Kidney (tissue), 22 donors: ENCODE measurements around the gene CSNK1D. TPM values are rescaled to one million over a fixed set of nuclear protein-coding genes. Genes with fewer than 3 reads are reported as not detected.
A peak's percentile ranks its signal among the peaks of the same experiment; 100 is the strongest.

ENCODE experiments used
- DNase-seq, 5 donors: peaks; one replicate each; pipeline ENCODE4 v3.0.0-alpha.2; 2013 to 2020
- FAIRE-seq: peaks from 2 replicates; lab custom pipeline; 2012; peaks lifted over from hg19 to GRCh38; lab: Jason Lieb, UNC
- H3K27ac ChIP-seq, 2 donors: one replicate each; pipeline ENCODE4 v1.7.0; 2013; ENCODE audit warnings: low read depth in 2 of 2, low read length in 2 of 2, inconsistent platforms in 1 of 2
- H3K27me3 ChIP-seq: one replicate; pipeline ENCODE4 v1.7.1; 2013; ENCODE audit warnings: low read length, inconsistent platforms; ENCODE audit not compliant: control insufficient read depth, insufficient read depth
- H3K36me3 ChIP-seq, 3 donors: one replicate each; pipeline versions ENCODE4 v1.7.0 to v1.7.1; 2013; ENCODE audit warnings: low read length in 3 of 3, control low read depth in 1 of 3, inconsistent platforms in 1 of 3; ENCODE audit not compliant: insufficient read depth in 3 of 3, control insufficient read depth in 2 of 3
- H3K4me1 ChIP-seq, 3 donors: one replicate each; pipeline versions ENCODE4 v1.7.0 to v1.7.1; 2013; ENCODE audit warnings: low read length in 3 of 3, inconsistent platforms in 1 of 3, low read depth in 1 of 3; ENCODE audit not compliant: control insufficient read depth in 2 of 3, insufficient read depth in 2 of 3
- H3K4me3 ChIP-seq, 3 donors: one replicate each; pipeline versions ENCODE4 v1.7.0 to v1.8.1; 2013; ENCODE audit warnings: low read length in 3 of 3, control low read depth in 1 of 3, inconsistent platforms in 1 of 3
- H3K9ac ChIP-seq, 3 donors: one replicate each; pipeline versions ENCODE4 v1.7.0 to v1.7.1; 2013; ENCODE audit warnings: low read length in 3 of 3, control low read depth in 1 of 3, inconsistent platforms in 1 of 3
- H3K9me3 ChIP-seq, 3 donors: one replicate each; pipeline versions ENCODE4 v1.7.0 to v1.7.1; 2013; ENCODE audit warnings: low read length in 3 of 3, control low read depth in 1 of 3, inconsistent platforms in 1 of 3; ENCODE audit not compliant: control insufficient read depth in 2 of 3, insufficient read depth in 1 of 3
- intact Hi-C: fragments of 100-400 bp; cut with DNase I; formaldehyde crosslinking; loops from one replicate; pipeline ENCODE4 v1.11.1; 2022
- long read RNA-seq, 10 donors: library from polyadenylated mRNA in 1 of 10; unstranded in 1 of 10; transcript quantifications; one replicate each; pipeline ENCODE4 v2.0.0 and lab custom pipeline, GENCODE V29; 2021 to 2026
- polyA plus RNA-seq: library from polyadenylated mRNA; stranded (reverse); fragments of 350-450 nt; fragmentation: Illumina TruSeq; extraction: RNeasy Lipid Tissue Mini Kit (QIAGEN cat#74804); gene quantifications from one replicate; pipeline ENCODE4 v1.2.3, GENCODE V29; 2014; ENCODE audit warnings: low read depth, low replicate concordance; ENCODE audit not compliant: insufficient read depth
- total RNA-seq: library from RNA; stranded (reverse); fragmentation: NEBNext Ultra II Directional; extraction: Animal tissue kit (Norgen Biotek cat#: 25700); gene quantifications from one replicate; pipeline ENCODE4 v1.2.1, GENCODE V29; 2021
- TF ChIP-seq, protein P1 (sequence below): IDR thresholded peaks from 3 replicates; pipeline ENCODE4 v1.5.1; 2012; ENCODE audit warnings: mild to moderate bottlenecking, moderate library complexity, borderline replicate concordance; ENCODE audit not compliant: insufficient read depth; ENCODE audit errors: extremely low read depth
- donor health status: control.
- donor health status: control.
- donor health status: control.
- donor health status: control.
- donor health status: control.
- donor health status: DM: yes; HTN: yes; CAD: no.
- donor health status: Normal renal cell carcinoma (clear cell type).

Gene CSNK1D
- total RNA-seq: 160 TPM
- 69.7 TPM for polyA plus RNA-seq
- long read RNA-seq, donor 1, transcript CSNK1D-203 (10 exons, 2,047 nt): major isoform, 11 of 21 reads
- long read RNA-seq, donor 1, partial matches to known transcripts: 0 of 21 reads
- long read RNA-seq, donor 1, other reads (novel, unspliced or antisense): 0 of 21 reads
- long read RNA-seq, donor 2, partial matches to known transcripts: 0 of 9 reads
- long read RNA-seq, donor 2, other reads (novel, unspliced or antisense): 0 of 9 reads
- long read RNA-seq, donor 3, transcript CSNK1D-203 (10 exons, 2,047 nt): major isoform, 9 of 54 reads
- long read RNA-seq, donor 3, partial matches to known transcripts: 30 of 54 reads
- long read RNA-seq, donor 3, other reads (novel, unspliced or antisense): 7 of 54 reads
- long read RNA-seq, donor 4, transcript CSNK1D-203 (10 exons, 2,047 nt): major isoform, 9 of 23 reads
- long read RNA-seq, donor 4, partial matches to known transcripts: 7 of 23 reads
- long read RNA-seq, donor 4, other reads (novel, unspliced or antisense): 0 of 23 reads
- long read RNA-seq, donor 5, partial matches to known transcripts: 0 of 1 reads
- long read RNA-seq, donor 5, other reads (novel, unspliced or antisense): 0 of 1 reads
- long read RNA-seq, donor 6, partial matches to known transcripts: 18 of 20 reads
- long read RNA-seq, donor 6, other reads (novel, unspliced or antisense): 0 of 20 reads
- long read RNA-seq, donor 7, transcript CSNK1D-203 (10 exons, 2,047 nt): major isoform, 11 of 78 reads
- long read RNA-seq, donor 7, partial matches to known transcripts: 12 of 78 reads
- long read RNA-seq, donor 7, other reads (novel, unspliced or antisense): 49 of 78 reads
- long read RNA-seq, donor 8, partial matches to known transcripts: 8 of 18 reads
- long read RNA-seq, donor 8, other reads (novel, unspliced or antisense): 0 of 18 reads
- long read RNA-seq, donor 9, transcript CSNK1D-203 (10 exons, 2,047 nt): major isoform, 6 of 9 reads
- long read RNA-seq, donor 9, partial matches to known transcripts: 0 of 9 reads
- long read RNA-seq, donor 9, other reads (novel, unspliced or antisense): 0 of 9 reads
- long read RNA-seq, donor 10, transcript CSNK1D-203 (10 exons, 2,047 nt): major isoform, 8 of 15 reads
- long read RNA-seq, donor 10, partial matches to known transcripts: 0 of 15 reads
- long read RNA-seq, donor 10, other reads (novel, unspliced or antisense): 0 of 15 reads

DNA sequence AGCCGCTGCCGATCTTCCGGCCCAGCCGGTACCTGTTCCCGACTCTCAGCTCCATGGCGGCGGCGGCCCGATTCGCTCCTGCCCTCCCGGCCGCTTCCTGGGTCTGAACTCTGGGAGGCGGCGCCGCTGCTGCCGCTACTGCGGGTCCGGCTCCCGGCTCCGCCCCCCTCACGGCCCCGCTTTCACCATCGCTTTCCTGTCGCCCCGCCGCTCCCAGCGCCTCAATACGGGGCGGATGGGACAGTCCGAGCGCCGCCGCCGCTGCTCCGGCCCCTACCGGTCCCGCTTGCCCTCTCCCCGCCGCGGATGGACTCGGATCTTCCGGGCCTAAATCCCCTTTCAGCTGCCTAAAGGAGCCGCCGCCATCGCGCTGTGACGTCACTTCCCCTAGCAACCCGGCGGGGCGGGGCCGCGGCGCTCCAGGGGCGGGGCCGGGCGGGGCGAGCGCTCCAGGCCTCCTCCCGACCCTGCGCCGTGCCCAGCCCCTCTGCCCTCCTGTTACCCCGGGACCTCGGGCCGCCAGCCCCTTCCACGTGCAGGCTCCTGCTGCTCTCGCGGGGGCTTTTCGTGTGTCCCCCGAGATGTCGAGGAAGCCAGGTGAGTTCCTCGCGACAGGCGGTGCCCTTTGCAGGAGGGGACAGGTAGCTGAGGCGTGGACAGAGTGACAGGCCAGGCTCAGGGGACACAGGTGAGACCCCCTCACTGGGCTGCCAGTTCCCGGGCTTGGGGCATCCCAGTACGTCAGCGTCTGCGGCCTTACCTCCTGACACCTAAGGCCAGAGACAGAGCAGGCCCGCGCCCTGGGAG, at the start of gene CSNK1D:
Gene CSNK1D (minus strand): TSS at position 374 of the 807 bp plus-strand sequence. CDS start 319 bp downstream, at position 55.
- H3K27ac ChIP-seq: peak within 1 kb of the TSS; percentile 94 to 96

DNA sequence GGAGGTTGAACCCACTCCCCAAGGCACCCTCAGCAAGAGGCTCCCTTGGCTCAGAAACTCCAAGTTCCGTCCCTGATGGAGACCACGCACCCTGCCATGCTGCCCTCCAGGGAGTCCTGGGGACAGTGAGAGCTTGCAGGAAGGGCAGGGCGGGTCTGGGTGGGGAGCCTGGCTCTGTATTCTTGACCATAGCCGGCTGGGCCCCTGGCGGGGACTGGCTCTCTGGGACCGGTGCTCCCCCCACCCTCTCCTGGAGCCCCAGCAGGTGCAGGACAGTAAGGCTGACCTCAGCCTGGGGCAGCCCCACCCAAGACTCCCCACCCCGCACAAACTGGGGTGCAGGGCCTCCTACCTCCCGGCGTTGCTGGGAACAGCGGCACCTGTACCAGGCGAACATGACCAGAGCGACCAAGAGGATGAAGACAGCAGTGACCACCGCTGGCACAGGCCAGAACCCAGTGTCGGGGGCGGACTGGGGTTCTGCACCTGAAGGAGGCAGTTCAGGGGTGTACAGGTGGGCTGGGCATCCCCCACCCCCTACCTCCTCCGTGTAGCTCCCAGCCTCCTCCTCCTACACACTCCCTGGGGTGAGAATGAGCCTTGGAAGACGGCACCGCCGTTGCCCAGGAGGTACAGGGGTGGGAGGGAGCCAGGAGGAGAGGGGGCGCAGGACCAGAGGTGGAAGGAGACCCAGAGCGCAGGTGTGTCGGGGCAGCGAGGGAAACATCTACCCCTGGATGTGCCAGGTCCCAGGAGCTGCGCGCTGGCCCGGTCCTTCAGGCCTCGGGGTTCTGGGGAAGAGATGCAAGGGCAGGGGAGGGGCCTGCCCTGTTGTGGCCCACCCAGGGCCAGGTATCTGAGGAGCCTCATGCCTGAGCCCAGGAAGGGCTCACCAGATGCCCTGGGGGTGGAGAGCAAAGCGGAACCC, 49.3 kb upstream of the CSNK1D start:
- intact Hi-C loops: loop anchor here (10.0 kb wide), 2 partner anchors 88 to 118 kb away; no protein-coding TSS in a partner anchor

More for the DNA sequence above, at the start of gene CSNK1D:
- intact Hi-C loops: no loop called here
- peak within 1 kb of the TSS; percentile 74 to 76 (median 76) for H3K4me3 ChIP-seq
- H3K36me3 ChIP-seq: peaks cover 0 to 6% (median 5%) of the 10 kb centered on the region in 3 donors
- FAIRE-seq (no peak), DNase-seq (peak; percentile 92 to 96 (median 95))
- H3K4me1 ChIP-seq: peaks cover 0 to 29% (median 24%) of the 10 kb centered on the region in 3 donors
- TF ChIP-seq, protein P1, sequence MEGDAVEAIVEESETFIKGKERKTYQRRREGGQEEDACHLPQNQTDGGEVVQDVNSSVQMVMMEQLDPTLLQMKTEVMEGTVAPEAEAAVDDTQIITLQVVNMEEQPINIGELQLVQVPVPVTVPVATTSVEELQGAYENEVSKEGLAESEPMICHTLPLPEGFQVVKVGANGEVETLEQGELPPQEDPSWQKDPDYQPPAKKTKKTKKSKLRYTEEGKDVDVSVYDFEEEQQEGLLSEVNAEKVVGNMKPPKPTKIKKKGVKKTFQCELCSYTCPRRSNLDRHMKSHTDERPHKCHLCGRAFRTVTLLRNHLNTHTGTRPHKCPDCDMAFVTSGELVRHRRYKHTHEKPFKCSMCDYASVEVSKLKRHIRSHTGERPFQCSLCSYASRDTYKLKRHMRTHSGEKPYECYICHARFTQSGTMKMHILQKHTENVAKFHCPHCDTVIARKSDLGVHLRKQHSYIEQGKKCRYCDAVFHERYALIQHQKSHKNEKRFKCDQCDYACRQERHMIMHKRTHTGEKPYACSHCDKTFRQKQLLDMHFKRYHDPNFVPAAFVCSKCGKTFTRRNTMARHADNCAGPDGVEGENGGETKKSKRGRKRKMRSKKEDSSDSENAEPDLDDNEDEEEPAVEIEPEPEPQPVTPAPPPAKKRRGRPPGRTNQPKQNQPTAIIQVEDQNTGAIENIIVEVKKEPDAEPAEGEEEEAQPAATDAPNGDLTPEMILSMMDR: no peak
- no peaks in the 10 kb centered on the region for H3K9me3 ChIP-seq
- peak within 1 kb of the TSS; percentile 57 to 70 (median 69) for H3K9ac ChIP-seq
- H3K27me3 ChIP-seq: no peaks in the 10 kb centered on the region

More for the DNA sequence above, 49.3 kb upstream of the CSNK1D start:
- Histone ChIP-seq H3K27me3 (peaks cover 2% of the 10 kb centered on the region), H3K27ac (no peak overlapping the region), H3K9me3 (no peaks in the 10 kb centered on the region), H3K4me1 (no peaks in the 10 kb centered on the region), H3K9ac (no peak overlapping the region), H3K4me3 (no peak overlapping the region), H3K36me3 (no peaks in the 10 kb centered on the region)
- TF ChIP-seq, protein P1: no peak
- DNase-seq (peak in 1 of 5 donors; percentile 72), FAIRE-seq (no peak)
